H9 (cell line): ENCODE data around the gene JMJD8. TPM values are rescaled to one million over a fixed set of nuclear protein-coding genes. Genes with fewer than 3 reads are reported as not detected.
A peak's percentile ranks its signal among the peaks of the same experiment; 100 is the strongest.

Source experiments
- DNase-seq: peaks from one replicate; pipeline ENCODE4 v3.0.0-alpha.2; 2017
- H2AFZ ChIP-seq: one replicate; pipeline ENCODE4 v1.6.1; 2013; ENCODE audit warnings: mild to moderate bottlenecking, low read length, control low read depth, moderate library complexity
- H2AK5ac ChIP-seq: 2 replicates; pipeline ENCODE4 v1.6.1; 2013; ENCODE audit warnings: low read length, control low read depth, mixed read lengths; ENCODE audit not compliant: insufficient read length
- H2BK120ac ChIP-seq: one replicate; pipeline ENCODE4 v1.6.1; 2013; ENCODE audit warnings: low read depth, mild to moderate bottlenecking, low read length, control low read depth, inconsistent platforms; ENCODE audit not compliant: poor library complexity, severe bottlenecking
- H2BK12ac ChIP-seq: 2 replicates; pipeline ENCODE4 v1.6.1; 2013; ENCODE audit warnings: low read length, control low read depth, mixed read lengths, low read depth; ENCODE audit not compliant: insufficient read length
- H2BK15ac ChIP-seq: 2 replicates; pipeline ENCODE4 v1.6.1; 2013; ENCODE audit warnings: low read depth, low read length, control low read depth
- H2BK20ac ChIP-seq: one replicate; pipeline ENCODE4 v1.6.1; 2013; ENCODE audit warnings: low read depth, mild to moderate bottlenecking, low read length, control low read depth, inconsistent platforms; ENCODE audit not compliant: poor library complexity, severe bottlenecking
- H2BK5ac ChIP-seq: 2 replicates; pipeline ENCODE4 v1.6.1; 2013; ENCODE audit warnings: low read length, control low read depth, mixed read lengths; ENCODE audit not compliant: insufficient read length
- H3K14ac ChIP-seq: 2 replicates; pipeline ENCODE4 v1.6.1; 2013; ENCODE audit warnings: low read length, control low read depth; ENCODE audit not compliant: insufficient read depth
- H3K18ac ChIP-seq: 2 replicates; pipeline ENCODE4 v1.6.1; 2013; ENCODE audit warnings: low read depth, mild to moderate bottlenecking, mixed read lengths, low read length, control low read depth; ENCODE audit not compliant: insufficient read length
- H3K23ac ChIP-seq: 2 replicates; pipeline ENCODE4 v1.6.1; 2013; ENCODE audit warnings: low read length, control low read depth, mixed read lengths, low read depth; ENCODE audit not compliant: insufficient read length
- H3K23me2 ChIP-seq: 2 replicates; pipeline ENCODE4 v1.6.1; 2013; ENCODE audit warnings: low read depth, mild to moderate bottlenecking, mixed read lengths, low read length, control low read depth; ENCODE audit not compliant: insufficient read length, poor library complexity, severe bottlenecking
- H3K27ac ChIP-seq: 2 replicates; pipeline ENCODE4 v1.5.1; 2013; ENCODE audit warnings: low read length, control low read depth, mixed read lengths, low read depth; ENCODE audit not compliant: insufficient read length
- H3K27me3 ChIP-seq: 2 replicates; pipeline ENCODE4 v1.6.1; 2013; ENCODE audit warnings: low read length, control low read depth, inconsistent platforms; ENCODE audit not compliant: insufficient read depth
- H3K4ac ChIP-seq: 2 replicates; pipeline ENCODE4 v1.6.1; 2013; ENCODE audit warnings: low read depth, mild to moderate bottlenecking, control low read depth, inconsistent platforms, low read length, moderate library complexity
- H3K4me1 ChIP-seq: 2 replicates; pipeline ENCODE4 v1.6.1; 2013; ENCODE audit warnings: low read length, control low read depth, inconsistent platforms; ENCODE audit not compliant: insufficient read depth
- H3K4me2 ChIP-seq: 2 replicates; pipeline ENCODE4 v1.6.1; 2013; ENCODE audit warnings: low read length, control low read depth, mixed read lengths; ENCODE audit not compliant: insufficient read length, insufficient read depth
- H3K56ac ChIP-seq: 2 replicates; pipeline ENCODE4 v1.6.1; 2013; ENCODE audit warnings: low read depth, mild to moderate bottlenecking, mixed read lengths, low read length, control low read depth; ENCODE audit not compliant: insufficient read length
- H3K79me1 ChIP-seq: 2 replicates; pipeline ENCODE4 v1.6.1; 2013; ENCODE audit warnings: low read depth, mild to moderate bottlenecking, moderate library complexity, low read length, control low read depth, inconsistent platforms; ENCODE audit not compliant: insufficient read depth, poor library complexity, severe bottlenecking
- H3K79me2 ChIP-seq: 2 replicates; pipeline ENCODE4 v1.6.1; 2013; ENCODE audit warnings: low read length, control low read depth, inconsistent platforms; ENCODE audit not compliant: insufficient read depth
- H3K9ac ChIP-seq: 2 replicates; pipeline ENCODE4 v1.6.1; 2013; ENCODE audit warnings: low read length, control low read depth, mixed read lengths; ENCODE audit not compliant: insufficient read length; ENCODE audit errors: extremely low read depth
- H3K9me3 ChIP-seq: one replicate; pipeline ENCODE4 v1.6.1; 2013; ENCODE audit warnings: low read depth, low read length, inconsistent platforms; ENCODE audit not compliant: control insufficient read depth
- H3T11ph ChIP-seq: one replicate; pipeline ENCODE4 v1.6.1; 2013; ENCODE audit warnings: mild to moderate bottlenecking, low read length, control low read depth, inconsistent platforms
- H4K20me1 ChIP-seq: one replicate; pipeline ENCODE4 v1.6.1; 2013; ENCODE audit not compliant: control insufficient read depth, insufficient read length, insufficient read depth
- H4K5ac ChIP-seq: 2 replicates; pipeline ENCODE4 v1.6.1; 2013; ENCODE audit warnings: low read depth, mild to moderate bottlenecking, mixed read lengths, low read length, control low read depth; ENCODE audit not compliant: insufficient read length
- H4K8ac ChIP-seq: replicated peaks from 2 replicates; pipeline ENCODE4 v1.6.1; 2013; ENCODE audit warnings: low read length, control low read depth, mixed read lengths, low read depth; ENCODE audit not compliant: insufficient read length
- H4K91ac ChIP-seq: 2 replicates; pipeline ENCODE4 v1.6.1; 2013; ENCODE audit warnings: low read depth, mild to moderate bottlenecking, moderate library complexity, mixed read lengths, low read length, control low read depth; ENCODE audit not compliant: insufficient read length
- H3K27ac Mint-ChIP-seq, 3 experiments: 2 replicates in 2 of 3; 3 replicates in 1 of 3; pipeline ENCODE4 v1.8.0; 2020 to 2021; ENCODE audit warnings: mixed read lengths in 3 of 3, mild to moderate bottlenecking in 1 of 3, moderate library complexity in 1 of 3
- H3K27me3 Mint-ChIP-seq: 2 replicates; pipeline ENCODE4 v1.8.0; 2021; ENCODE audit warnings: low read depth, mild to moderate bottlenecking, moderate library complexity, mixed read lengths
- H3K36me3 Mint-ChIP-seq, 3 experiments: 2 replicates in 2 of 3; 3 replicates in 1 of 3; pipeline ENCODE4 v1.8.0; 2020 to 2021; ENCODE audit warnings: low read depth in 3 of 3, mixed read lengths in 3 of 3; ENCODE audit not compliant: insufficient read depth in 1 of 3
- H3K4me1 Mint-ChIP-seq, 2 experiments: 2 replicates each; pipeline ENCODE4 v1.8.0; 2020; ENCODE audit warnings: mixed read lengths in 2 of 2
- H3K4me3 Mint-ChIP-seq, 2 experiments: 2 replicates in 1 of 2; 3 replicates in 1 of 2; pipeline ENCODE4 v1.8.0; 2020 to 2021; ENCODE audit warnings: mild to moderate bottlenecking in 2 of 2, mixed read lengths in 2 of 2, moderate library complexity in 1 of 2
- H3K9me3 Mint-ChIP-seq, 2 experiments: 2 replicates in 1 of 2; 3 replicates in 1 of 2; pipeline ENCODE4 v1.8.0; 2020; ENCODE audit warnings: mild to moderate bottlenecking in 2 of 2, mixed read lengths in 2 of 2, moderate library complexity in 1 of 2
- CTCF ChIP-seq: fragments of 200-600 bp; sonication (generic); conservative IDR thresholded peaks from 3 replicates; pipeline ENCODE4 v1.8.0; 2021; ENCODE audit warnings: antibody characterized with exemption, mild to moderate bottlenecking
- WGBS: extraction: QIAGEN DNeasy Blood & Tissue Kit; methylation state at CpG from one replicate; pipeline ENCODE4 v1.1.7; 2013; ENCODE audit warnings: missing lambda C conversion rate, low lambda C conversion rate, mixed read lengths; ENCODE audit not compliant: insufficient read length; ENCODE audit errors: extremely low coverage; 5-methylcytosine and 5-hydroxymethylcytosine counted together
- total RNA-seq: library from RNA; stranded (reverse); gene quantifications from 2 replicates; pipeline ENCODE4 v1.2.1, GENCODE V29; 2021

Gene JMJD8
- total RNA-seq, 1 experiment from 2014 or later: 52.7 TPM

- no peak overlapping the region for H2BK12ac ChIP-seq
- no peak overlapping the region for H2AFZ ChIP-seq
- 0 out of 3 replicates have a peak, but pooled peaks have one; percentile 16 for TF ChIP-seq CTCF
- H3K27ac ChIP-seq: no peak overlapping the region
- Mint-ChIP-seq H3K9me3 (no peaks in the 10 kb centered on the region), H3K36me3 (peaks cover 14 to 33% (median 32%) of the 10 kb centered on the region in 3 experiments; a peak in 6 of 7 replicates), H3K27ac (no peak overlapping the region), H3K4me3 (peak overlapping the region; percentile 81 to 86), H3K4me1 (peaks cover 17 to 35% of the 10 kb centered on the region in 2 experiments), H3K27me3 (no peaks in the 10 kb centered on the region; the same call in 1 of the 2 replicates)
- H3K14ac ChIP-seq: no peak overlapping the region
- H3K79me2 ChIP-seq: peaks cover 2% of the 10 kb centered on the region; the same call in 1 of the 2 replicates
- H3K18ac ChIP-seq: no peak overlapping the region
- no peak overlapping the region for H3T11ph ChIP-seq
- H3K9ac ChIP-seq: peak overlapping the region; percentile 14
- no peaks in the 10 kb centered on the region for H3K9me3 ChIP-seq
- H3K4ac ChIP-seq: no peak overlapping the region
- H3K4me2 ChIP-seq: peak overlapping the region; percentile 71
- no peak overlapping the region for H4K8ac ChIP-seq
- H4K91ac ChIP-seq: no peak overlapping the region
- WGBS: no CpG with 5 or more reads among the region's 44 CpGs
- H3K79me1 ChIP-seq: no peaks in the 10 kb centered on the region
- H2BK120ac ChIP-seq: no peak overlapping the region
- no peaks in the 10 kb centered on the region for H4K20me1 ChIP-seq
- H3K23me2 ChIP-seq: peaks cover 11% of the 10 kb centered on the region
- no peak overlapping the region for H4K5ac ChIP-seq
- H3K23ac ChIP-seq: no peak overlapping the region
- H3K56ac ChIP-seq: no peak overlapping the region
- H2AK5ac ChIP-seq: no peak overlapping the region
- no peak for DNase-seq
- H2BK15ac ChIP-seq: no peak overlapping the region
- no peak overlapping the region for H2BK5ac ChIP-seq
- H2BK20ac ChIP-seq: no peak overlapping the region
- no peaks in the 10 kb centered on the region for H3K27me3 ChIP-seq
- no peaks in the 10 kb centered on the region for H3K4me1 ChIP-seq
Measured at GRCh38 chr16:680967-681745, 3.0 kb downstream of the JMJD8 start.
